GM23338 (cell line): ENCODE data around the gene REPS1. TPM values are rescaled to one million over a fixed set of nuclear protein-coding genes. Genes with fewer than 3 reads are reported as not detected.

Source experiments
- ATAC-seq: fragments of 200-7000 bp; cut with Tn5 transposase; 3 replicates; pipeline ENCODE4 v1.9.1; 2020
- DNase-seq: peaks from one replicate; pipeline ENCODE4 v3.0.0-alpha.2; 2015; ENCODE audit warnings: low spot score
- H2AFZ ChIP-seq: fragments of 200-600 bp; sonication (generic); 2 replicates; pipeline ENCODE4 v1.8.0; 2016; ENCODE audit warnings: antibody characterized with exemption, mild to moderate bottlenecking, moderate library complexity
- H3F3A ChIP-seq: fragments of 200-600 bp; sonication (generic); replicated peaks from 2 replicates; pipeline ENCODE4 v1.8.0; 2017; ENCODE audit warnings: antibody characterized with exemption, mixed run types, low read depth
- H3K27ac ChIP-seq: fragments of 200-600 bp; sonication (generic); 2 replicates; pipeline ENCODE4 v1.6.1; 2016; ENCODE audit warnings: low read depth
- H3K27me3 ChIP-seq: fragments of 200-600 bp; sonication (generic); 2 replicates; pipeline ENCODE4 v1.8.0; 2016; ENCODE audit warnings: mild to moderate bottlenecking, mixed run types, moderate library complexity; ENCODE audit not compliant: insufficient read depth
- H3K36me3 ChIP-seq: fragments of 200-600 bp; sonication (generic); 2 replicates; pipeline ENCODE4 v1.8.0; 2016; ENCODE audit warnings: mild to moderate bottlenecking; ENCODE audit not compliant: insufficient read depth
- H3K4me1 ChIP-seq: fragments of 200-600 bp; sonication (generic); 2 replicates; pipeline ENCODE4 v1.8.0; 2016; ENCODE audit warnings: mild to moderate bottlenecking, moderate library complexity; ENCODE audit not compliant: insufficient read depth
- H3K4me2 ChIP-seq: fragments of 200-600 bp; sonication (generic); 2 replicates; pipeline ENCODE4 v1.7.1; 2017; ENCODE audit warnings: mixed run types
- H3K4me3 ChIP-seq: fragments of 200-600 bp; sonication (generic); 2 replicates; pipeline ENCODE4 v1.6.1; 2016; ENCODE audit warnings: mixed run types
- H3K79me2 ChIP-seq: fragments of 200-600 bp; sonication (generic); replicated peaks from 2 replicates; pipeline ENCODE4 v1.8.0; 2017; ENCODE audit warnings: mild to moderate bottlenecking; ENCODE audit not compliant: insufficient read depth
- H3K9me2 ChIP-seq: fragments of 200-600 bp; sonication (generic); 2 replicates; pipeline ENCODE4 v1.8.0; 2017; ENCODE audit not compliant: insufficient read depth
- H4K20me1 ChIP-seq: fragments of 200-600 bp; sonication (generic); replicated peaks from 2 replicates; pipeline ENCODE4 v1.8.0; 2017; ENCODE audit warnings: mild to moderate bottlenecking; ENCODE audit not compliant: insufficient read depth
- H3K27ac Mint-ChIP-seq: 2 replicates; pipeline ENCODE4 v1.8.0; 2020; ENCODE audit warnings: inconsistent platforms, mild to moderate bottlenecking, moderate library complexity, mixed read lengths
- H3K27me3 Mint-ChIP-seq: 3 replicates; pipeline ENCODE4 v1.8.0; 2022; ENCODE audit warnings: low read depth, mild to moderate bottlenecking, moderate library complexity, mixed read lengths, inconsistent platforms; ENCODE audit not compliant: insufficient read depth, poor library complexity
- H3K36me3 Mint-ChIP-seq: 3 replicates; pipeline ENCODE4 v1.8.0; 2021; ENCODE audit warnings: low read depth, mild to moderate bottlenecking, inconsistent platforms, moderate library complexity, mixed read lengths
- H3K4me1 Mint-ChIP-seq: 3 replicates; pipeline ENCODE4 v1.8.0; 2020; ENCODE audit warnings: mild to moderate bottlenecking, inconsistent platforms, mixed read lengths
- H3K4me3 Mint-ChIP-seq: 3 replicates; pipeline ENCODE4 v1.8.0; 2021; ENCODE audit warnings: moderate library complexity, mild to moderate bottlenecking, inconsistent platforms, mixed read lengths
- H3K9me3 Mint-ChIP-seq: 3 replicates; pipeline ENCODE4 v1.8.0; 2020; ENCODE audit warnings: moderate library complexity, mild to moderate bottlenecking, inconsistent platforms, mixed read lengths
- EZH2phosphoT487 ChIP-seq: fragments of 200-600 bp; sonication (generic); IDR thresholded peaks from one replicate; pipeline ENCODE4 v1.8.1; 2018; ENCODE audit warnings: antibody characterized with exemption; ENCODE audit not compliant: unreplicated experiment
- JUNB ChIP-seq: IDR thresholded peaks from one replicate; pipeline ENCODE4 v1.6.1; 2016; ENCODE audit warnings: antibody characterized with exemption; ENCODE audit not compliant: unreplicated experiment
- STAT1 ChIP-seq: IDR thresholded peaks from one replicate; pipeline ENCODE4 v1.6.1; 2016; ENCODE audit warnings: antibody characterized with exemption; ENCODE audit not compliant: unreplicated experiment
- ZNF331 ChIP-seq: fragments of 250-450 bp; sonication (Bioruptor Pico); IDR thresholded peaks from 2 replicates; pipeline ENCODE4 v1.5.0; 2020; ENCODE audit warnings: low read depth, mild to moderate bottlenecking, moderate library complexity
- ZNF462 ChIP-seq: fragments of 250-450 bp; sonication (Bioruptor Pico); IDR thresholded peaks from 2 replicates; pipeline ENCODE4 v1.5.0; 2020; ENCODE audit warnings: mild to moderate bottlenecking, moderate library complexity
- polyA plus RNA-seq: library from polyadenylated mRNA; unstranded; fragments of >200 nt; fragmentation: Nextera tagmentation; extraction: Ambion mirVana; gene quantifications from 2 replicates; pipeline ENCODE4 v1.2.1, GENCODE V29; 2016
- total RNA-seq: library from RNA; depleted of rRNA; stranded (reverse); fragments of >200 nt; shearing (Covaris generic); gene quantifications from 2 replicates; pipeline ENCODE4 v1.2.3, GENCODE V29; 2014
- TF ChIP-seq, protein P1 (sequence below): IDR thresholded peaks from one replicate; pipeline ENCODE4 v1.6.1; 2018; ENCODE audit warnings: antibody characterized with exemption; ENCODE audit not compliant: unreplicated experiment
- TF ChIP-seq, protein P2 (sequence below): IDR thresholded peaks from 2 replicates; pipeline ENCODE4 v1.6.1; 2016; ENCODE audit warnings: antibody characterized with exemption

REPS1 gene
- total and polyA plus RNA-seq, 2 experiments from 2014 or later: 46.0 to 65.7 TPM

DNA sequence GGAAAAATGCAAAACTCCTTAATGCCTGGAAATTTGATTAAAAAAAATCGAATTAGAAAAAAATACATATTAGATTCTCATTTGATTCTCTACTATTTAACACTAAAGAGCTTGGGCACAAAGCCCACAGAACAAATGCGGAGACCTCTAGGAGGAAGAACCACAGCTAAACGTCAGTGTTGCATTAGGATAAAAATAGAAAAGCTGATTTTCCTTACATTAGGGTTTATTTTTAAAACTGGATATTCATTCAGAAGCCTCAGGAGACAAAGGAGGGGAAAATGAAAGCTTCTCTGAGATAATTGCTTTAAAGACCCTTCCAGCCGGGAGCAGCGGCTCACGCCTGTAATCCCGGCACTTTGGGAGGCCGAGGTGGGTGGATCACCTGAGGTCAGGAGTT lies 114.9 kb downstream of the REPS1 start:
- H2AFZ ChIP-seq: 0 out of 2 replicates have a peak overlapping the region, but pooled peaks have one; percentile 35
- H3K79me2 ChIP-seq: no peaks in the 10 kb centered on the region
- ATAC-seq (no peak), DNase-seq (no peak)
- H3K9me3 Mint-ChIP-seq: no peaks in the 10 kb centered on the region
- no peak overlapping the region for H3K4me3 Mint-ChIP-seq
- no peak overlapping the region for H3K4me2 ChIP-seq
- H3K4me1 Mint-ChIP-seq: peaks cover 23% of the 10 kb centered on the region
- H3K36me3 ChIP-seq: no peaks in the 10 kb centered on the region
- no peak for TF ChIP-seq STAT1
- TF ChIP-seq JUNB: no peak
- TF ChIP-seq, protein P1, sequence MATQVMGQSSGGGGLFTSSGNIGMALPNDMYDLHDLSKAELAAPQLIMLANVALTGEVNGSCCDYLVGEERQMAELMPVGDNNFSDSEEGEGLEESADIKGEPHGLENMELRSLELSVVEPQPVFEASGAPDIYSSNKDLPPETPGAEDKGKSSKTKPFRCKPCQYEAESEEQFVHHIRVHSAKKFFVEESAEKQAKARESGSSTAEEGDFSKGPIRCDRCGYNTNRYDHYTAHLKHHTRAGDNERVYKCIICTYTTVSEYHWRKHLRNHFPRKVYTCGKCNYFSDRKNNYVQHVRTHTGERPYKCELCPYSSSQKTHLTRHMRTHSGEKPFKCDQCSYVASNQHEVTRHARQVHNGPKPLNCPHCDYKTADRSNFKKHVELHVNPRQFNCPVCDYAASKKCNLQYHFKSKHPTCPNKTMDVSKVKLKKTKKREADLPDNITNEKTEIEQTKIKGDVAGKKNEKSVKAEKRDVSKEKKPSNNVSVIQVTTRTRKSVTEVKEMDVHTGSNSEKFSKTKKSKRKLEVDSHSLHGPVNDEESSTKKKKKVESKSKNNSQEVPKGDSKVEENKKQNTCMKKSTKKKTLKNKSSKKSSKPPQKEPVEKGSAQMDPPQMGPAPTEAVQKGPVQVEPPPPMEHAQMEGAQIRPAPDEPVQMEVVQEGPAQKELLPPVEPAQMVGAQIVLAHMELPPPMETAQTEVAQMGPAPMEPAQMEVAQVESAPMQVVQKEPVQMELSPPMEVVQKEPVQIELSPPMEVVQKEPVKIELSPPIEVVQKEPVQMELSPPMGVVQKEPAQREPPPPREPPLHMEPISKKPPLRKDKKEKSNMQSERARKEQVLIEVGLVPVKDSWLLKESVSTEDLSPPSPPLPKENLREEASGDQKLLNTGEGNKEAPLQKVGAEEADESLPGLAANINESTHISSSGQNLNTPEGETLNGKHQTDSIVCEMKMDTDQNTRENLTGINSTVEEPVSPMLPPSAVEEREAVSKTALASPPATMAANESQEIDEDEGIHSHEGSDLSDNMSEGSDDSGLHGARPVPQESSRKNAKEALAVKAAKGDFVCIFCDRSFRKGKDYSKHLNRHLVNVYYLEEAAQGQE: no peak
- no peak overlapping the region for H3K4me3 ChIP-seq
- H3K36me3 Mint-ChIP-seq: no peaks in the 10 kb centered on the region
- peaks cover 10% of the 10 kb centered on the region for H3K27me3 Mint-ChIP-seq
- no peaks in the 10 kb centered on the region for H3K9me2 ChIP-seq
- H3K4me1 ChIP-seq: peaks cover 6% of the 10 kb centered on the region; the same call in 1 of the 2 replicates
- H3K27ac ChIP-seq: no peak overlapping the region
- no peaks in the 10 kb centered on the region for H3K27me3 ChIP-seq
- no peak overlapping the region for H3K27ac Mint-ChIP-seq
- no peaks in the 10 kb centered on the region for H4K20me1 ChIP-seq
- H3F3A ChIP-seq: no peaks in the 10 kb centered on the region

DNA sequence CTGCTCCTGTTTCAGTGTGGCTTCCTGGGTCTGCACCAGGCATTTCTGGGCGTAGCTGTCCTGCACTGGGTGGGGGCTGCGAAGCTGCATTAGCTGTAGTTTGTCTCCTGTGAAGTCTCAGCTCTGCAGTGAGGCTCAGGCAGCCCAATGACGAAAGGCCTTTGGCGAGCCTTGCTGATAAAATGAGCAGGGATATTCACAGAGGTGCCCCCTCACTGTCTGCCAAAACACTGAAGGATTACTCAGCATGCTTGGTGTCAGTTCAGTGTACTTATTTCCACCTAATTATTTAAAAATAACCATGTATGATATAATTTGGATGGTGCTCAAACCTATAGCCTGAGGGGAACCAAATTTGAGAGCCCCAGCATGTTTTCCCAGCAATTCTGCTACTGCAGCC lies 118.7 kb downstream of the REPS1 start:
- no peaks in the 10 kb centered on the region for H3K9me3 Mint-ChIP-seq
- TF ChIP-seq ZNF331 (CRISPR knock-in tag): no peak
- no peak for TF ChIP-seq EZH2phosphoT487
- TF ChIP-seq ZNF462 (CRISPR knock-in tag): no peak
- TF ChIP-seq STAT1: no peak
- TF ChIP-seq, protein P2, sequence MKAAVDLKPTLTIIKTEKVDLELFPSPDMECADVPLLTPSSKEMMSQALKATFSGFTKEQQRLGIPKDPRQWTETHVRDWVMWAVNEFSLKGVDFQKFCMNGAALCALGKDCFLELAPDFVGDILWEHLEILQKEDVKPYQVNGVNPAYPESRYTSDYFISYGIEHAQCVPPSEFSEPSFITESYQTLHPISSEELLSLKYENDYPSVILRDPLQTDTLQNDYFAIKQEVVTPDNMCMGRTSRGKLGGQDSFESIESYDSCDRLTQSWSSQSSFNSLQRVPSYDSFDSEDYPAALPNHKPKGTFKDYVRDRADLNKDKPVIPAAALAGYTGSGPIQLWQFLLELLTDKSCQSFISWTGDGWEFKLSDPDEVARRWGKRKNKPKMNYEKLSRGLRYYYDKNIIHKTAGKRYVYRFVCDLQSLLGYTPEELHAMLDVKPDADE: no peak
- Histone ChIP-seq H2AFZ (peak overlapping the region; percentile 90), H3K79me2 (no peaks in the 10 kb centered on the region), H3K27ac (no peak overlapping the region), H3F3A (no peaks in the 10 kb centered on the region), H3K27me3 (no peaks in the 10 kb centered on the region), H4K20me1 (no peaks in the 10 kb centered on the region), H3K36me3 (no peaks in the 10 kb centered on the region), H3K9me2 (no peaks in the 10 kb centered on the region), H3K4me2 (no peak overlapping the region), H3K4me3 (no peak overlapping the region), H3K4me1 (peaks cover 6% of the 10 kb centered on the region; the same call in 1 of the 2 replicates)
- ATAC-seq (peak; percentile 82), DNase-seq (no peak)
- H3K4me3 Mint-ChIP-seq: no peak overlapping the region
- H3K4me1 Mint-ChIP-seq: peaks cover 14% of the 10 kb centered on the region
- H3K36me3 Mint-ChIP-seq: no peaks in the 10 kb centered on the region
- no peak overlapping the region for H3K27ac Mint-ChIP-seq
- H3K27me3 Mint-ChIP-seq: peaks cover 6% of the 10 kb centered on the region
